Gastroesophageal sphincter (tissue), 3 donors: Measurements from ENCODE around the gene CIPC.

Experiments used
- CTCF ChIP-seq, 4 experiments: fragments of 200-600 bp in 2 of 4; fragments of 450-650 bp in 2 of 4; sonication (generic) in 1 of 4; IDR thresholded peaks; one replicate each; pipeline ENCODE4 v1.5.1; 2017 to 2019; ENCODE audit warnings: antibody characterized with exemption in 4 of 4, mild to moderate bottlenecking in 2 of 4, moderate library complexity in 2 of 4
- POLR2A ChIP-seq, 2 donors: fragments of 450-650 bp; IDR thresholded peaks; one replicate each; pipeline ENCODE4 v1.6.1; 2017; ENCODE audit warnings: antibody characterized with exemption in 2 of 2, mild to moderate bottlenecking in 2 of 2, moderate library complexity in 1 of 2
- POLR2AphosphoS5 ChIP-seq: sonication (generic); formaldehyde crosslinking; IDR thresholded peaks from one replicate; pipeline ENCODE4 v1.6.1; 2017; ENCODE audit warnings: antibody characterized with exemption

DNA sequence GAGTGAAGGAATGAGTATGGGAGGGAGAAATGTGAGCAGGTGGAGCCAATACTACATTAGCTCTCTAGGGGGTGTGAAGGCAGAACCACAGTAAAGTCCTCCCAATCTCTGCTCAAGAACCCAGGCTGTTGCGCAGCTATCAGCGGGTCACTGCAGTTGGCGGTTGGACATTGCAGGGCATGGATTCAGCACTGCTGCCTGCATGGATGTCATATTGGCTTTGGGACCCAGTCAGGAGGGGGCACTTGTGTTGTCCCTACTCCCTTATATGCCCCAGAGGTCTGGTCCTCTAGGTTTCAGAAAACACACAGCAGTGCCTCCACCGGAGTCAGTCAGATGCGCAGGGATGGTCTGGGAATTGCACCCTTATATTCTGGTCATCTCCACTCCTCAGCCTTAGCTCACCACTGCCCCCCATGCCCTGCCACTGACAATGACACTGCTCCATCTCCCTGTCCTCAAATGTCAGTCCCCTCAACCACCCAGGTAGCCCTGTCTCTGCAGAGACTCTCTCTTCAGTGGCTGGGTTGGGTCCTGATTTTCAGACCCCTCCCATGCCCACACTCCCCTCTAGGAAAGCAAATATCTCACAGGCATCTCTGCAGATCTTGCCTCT is 33.9 kb downstream of the CIPC start:
- TF ChIP-seq POLR2AphosphoS5 (no peak), CTCF (IDR thresholded peaks at IDR 0.05) (no peak), POLR2A (IDR thresholded peaks at IDR 0.05) (no peak)
